Measurements from ENCODE around the gene ELOVL5.

Gene ELOVL5

DNA sequence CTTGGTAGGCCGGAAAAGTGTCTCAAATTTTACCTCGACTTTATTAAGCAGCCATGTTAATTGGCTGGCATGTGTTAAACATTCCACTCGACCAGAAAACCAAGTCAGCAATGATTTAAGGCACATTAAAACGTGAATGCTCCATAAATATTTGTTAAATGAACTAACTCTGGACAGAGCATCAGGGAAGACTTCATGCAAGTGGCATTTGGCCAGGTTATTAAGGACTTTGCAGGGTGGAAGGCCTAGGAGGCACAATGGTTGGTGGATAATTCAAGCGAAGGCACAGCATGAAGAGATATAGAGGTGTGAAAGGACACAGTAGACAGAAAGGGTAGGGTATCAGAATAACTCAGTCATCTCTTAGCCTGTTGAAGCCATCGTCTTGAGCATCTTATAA, 23.0 kb downstream of the ELOVL5 start:
- peaks cover 96% of the 10 kb centered on the region for H3K79me2 ChIP-seq (ENCODE audit: low read length)
- DNase-seq = no peak
- no peak overlapping the region for H2AFZ ChIP-seq (ENCODE audit: low read length)
- H3F3A ChIP-seq (ENCODE audit: insufficient read depth, low read length) = no peaks in the 10 kb centered on the region
- no peak overlapping the region for H3K9ac ChIP-seq (ENCODE audit: low read length)
- no peak overlapping the region for H3K27ac ChIP-seq (ENCODE audit: low read length)
- H3K4me1 ChIP-seq (ENCODE audit: low read length) = no peaks in the 10 kb centered on the region
- no peak overlapping the region for H3K4me3 ChIP-seq (ENCODE audit: low read length)
- no peaks in the 10 kb centered on the region for H3K36me3 ChIP-seq (replicated peaks; ENCODE audit: insufficient read depth, low read length)
- H3K9me2 ChIP-seq (replicated peaks; ENCODE audit: insufficient read depth, low read length) = no peaks in the 10 kb centered on the region
- H3K9me3 ChIP-seq (replicated peaks; ENCODE audit: insufficient read depth, low read length) = no peaks in the 10 kb centered on the region
- no peaks in the 10 kb centered on the region for H3K27me3 ChIP-seq (replicated peaks; ENCODE audit: insufficient read depth, low read length)
- TF ChIP-seq EZH2 (optimal IDR thresholded peaks at IDR 0.05; ENCODE audit: low read depth, low read length) (no peak), EZH2phosphoT487 (IDR thresholded peaks at IDR 0.05; ENCODE audit: low read length) (no peak)
- TF ChIP-seq, protein P1, sequence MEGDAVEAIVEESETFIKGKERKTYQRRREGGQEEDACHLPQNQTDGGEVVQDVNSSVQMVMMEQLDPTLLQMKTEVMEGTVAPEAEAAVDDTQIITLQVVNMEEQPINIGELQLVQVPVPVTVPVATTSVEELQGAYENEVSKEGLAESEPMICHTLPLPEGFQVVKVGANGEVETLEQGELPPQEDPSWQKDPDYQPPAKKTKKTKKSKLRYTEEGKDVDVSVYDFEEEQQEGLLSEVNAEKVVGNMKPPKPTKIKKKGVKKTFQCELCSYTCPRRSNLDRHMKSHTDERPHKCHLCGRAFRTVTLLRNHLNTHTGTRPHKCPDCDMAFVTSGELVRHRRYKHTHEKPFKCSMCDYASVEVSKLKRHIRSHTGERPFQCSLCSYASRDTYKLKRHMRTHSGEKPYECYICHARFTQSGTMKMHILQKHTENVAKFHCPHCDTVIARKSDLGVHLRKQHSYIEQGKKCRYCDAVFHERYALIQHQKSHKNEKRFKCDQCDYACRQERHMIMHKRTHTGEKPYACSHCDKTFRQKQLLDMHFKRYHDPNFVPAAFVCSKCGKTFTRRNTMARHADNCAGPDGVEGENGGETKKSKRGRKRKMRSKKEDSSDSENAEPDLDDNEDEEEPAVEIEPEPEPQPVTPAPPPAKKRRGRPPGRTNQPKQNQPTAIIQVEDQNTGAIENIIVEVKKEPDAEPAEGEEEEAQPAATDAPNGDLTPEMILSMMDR (IDR thresholded peaks at IDR 0.05; ENCODE audit: low read length) = no peak
- no peak overlapping the region for H3K4me2 ChIP-seq (ENCODE audit: low read depth, low read length)
- H4K20me1 ChIP-seq (ENCODE audit: insufficient read depth, low read length) = no peaks in the 10 kb centered on the region

DNA sequence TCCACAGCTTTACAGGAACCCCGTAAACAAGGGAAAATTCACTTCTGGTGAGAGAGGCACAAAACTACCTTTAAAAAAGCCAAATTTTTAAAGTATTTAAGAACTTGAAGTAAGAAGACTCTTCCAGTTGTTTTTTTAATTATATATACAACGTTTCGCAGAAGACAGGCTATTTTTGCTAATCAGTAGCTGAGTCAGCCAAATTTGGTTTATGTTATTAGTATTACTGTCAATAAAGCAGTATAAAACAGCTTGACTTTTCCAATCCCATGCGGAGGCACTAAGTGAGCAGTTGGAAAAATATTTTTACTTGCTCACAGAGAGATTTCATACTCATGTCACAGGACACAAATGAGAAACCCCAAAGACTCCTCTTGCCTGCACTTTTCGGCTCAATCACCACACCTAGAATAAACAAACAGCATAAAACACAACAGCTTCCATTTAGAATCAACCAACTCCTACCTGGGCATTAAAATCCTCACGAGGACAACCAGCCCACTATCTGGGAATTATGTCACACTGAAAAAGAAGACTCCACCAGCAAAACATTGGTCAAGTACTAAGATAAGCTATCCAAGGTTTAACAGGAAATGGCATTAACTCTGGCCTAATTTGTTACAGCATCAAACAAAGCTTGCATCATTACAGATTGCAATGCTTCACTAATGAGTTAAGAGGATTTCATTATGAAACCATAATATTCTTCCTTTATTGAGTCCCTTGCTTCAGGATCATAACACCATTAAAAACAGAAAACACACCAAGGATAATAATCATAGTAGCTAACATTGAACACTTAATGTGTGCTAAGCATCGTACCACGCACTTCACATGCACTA, 26.3 kb downstream of the ELOVL5 start:
- no peak overlapping the region for H3K4me3 ChIP-seq (ENCODE audit: low read length)
- TF ChIP-seq, protein P1 (IDR thresholded peaks at IDR 0.05; ENCODE audit: low read length) = no peak
- no peak for TF ChIP-seq EZH2phosphoT487 (IDR thresholded peaks at IDR 0.05; ENCODE audit: low read length)
- no peak for TF ChIP-seq EZH2 (optimal IDR thresholded peaks at IDR 0.05; ENCODE audit: low read depth, low read length)
- H3K9ac ChIP-seq (ENCODE audit: low read length) = no peak overlapping the region
- peaks cover 93% of the 10 kb centered on the region for H3K79me2 ChIP-seq (ENCODE audit: low read length)
- H3K9me3 ChIP-seq (replicated peaks; ENCODE audit: insufficient read depth, low read length) = no peaks in the 10 kb centered on the region
- DNase-seq = no peak
- H3F3A ChIP-seq (ENCODE audit: insufficient read depth, low read length) = no peaks in the 10 kb centered on the region
- no peaks in the 10 kb centered on the region for H3K9me2 ChIP-seq (replicated peaks; ENCODE audit: insufficient read depth, low read length)
- no peak overlapping the region for H2AFZ ChIP-seq (ENCODE audit: low read length)
- H3K4me1 ChIP-seq (ENCODE audit: low read length) = no peaks in the 10 kb centered on the region
- H4K20me1 ChIP-seq (ENCODE audit: insufficient read depth, low read length) = no peaks in the 10 kb centered on the region
- no peak overlapping the region for H3K4me2 ChIP-seq (ENCODE audit: low read depth, low read length)
- H3K36me3 ChIP-seq (replicated peaks; ENCODE audit: insufficient read depth, low read length) = no peaks in the 10 kb centered on the region
- H3K27me3 ChIP-seq (replicated peaks; ENCODE audit: insufficient read depth, low read length) = no peaks in the 10 kb centered on the region
- no peak overlapping the region for H3K27ac ChIP-seq (ENCODE audit: low read length)

DNA sequence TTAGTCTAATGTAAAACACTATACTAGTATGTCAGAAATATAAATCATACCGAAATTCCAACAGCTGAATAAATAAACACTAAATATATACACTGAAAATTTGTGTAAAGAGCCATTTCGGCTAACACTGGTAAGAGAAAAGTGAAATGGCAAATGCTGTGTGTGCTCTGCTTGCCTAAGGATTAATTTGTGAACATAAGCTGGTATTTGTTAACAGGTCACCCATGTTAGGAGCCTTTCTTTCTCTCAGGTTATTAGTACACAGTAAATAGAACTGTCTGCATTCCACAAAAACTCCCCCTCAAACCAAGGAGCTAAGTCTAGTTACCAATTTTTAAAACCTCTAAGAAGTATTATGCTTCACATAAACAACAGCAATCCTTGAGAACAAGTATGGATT, 27.0 kb downstream of the ELOVL5 start:
- Histone ChIP-seq H3K9ac (ENCODE audit: low read length) (no peak overlapping the region), H3K4me3 (ENCODE audit: low read length) (no peak overlapping the region), H3K9me2 (replicated peaks; ENCODE audit: insufficient read depth, low read length) (no peaks in the 10 kb centered on the region), H3K27me3 (replicated peaks; ENCODE audit: insufficient read depth, low read length) (no peaks in the 10 kb centered on the region), H3K4me1 (ENCODE audit: low read length) (no peaks in the 10 kb centered on the region), H3K9me3 (replicated peaks; ENCODE audit: insufficient read depth, low read length) (no peaks in the 10 kb centered on the region), H3K79me2 (ENCODE audit: low read length) (peaks cover 93% of the 10 kb centered on the region), H3K4me2 (ENCODE audit: low read depth, low read length) (no peak overlapping the region), H3K27ac (ENCODE audit: low read length) (no peak overlapping the region), H3F3A (ENCODE audit: insufficient read depth, low read length) (no peaks in the 10 kb centered on the region), H4K20me1 (ENCODE audit: insufficient read depth, low read length) (no peaks in the 10 kb centered on the region), H3K36me3 (replicated peaks; ENCODE audit: insufficient read depth, low read length) (no peaks in the 10 kb centered on the region), H2AFZ (ENCODE audit: low read length) (no peak overlapping the region)
- DNase-seq = no peak
- TF ChIP-seq EZH2 (optimal IDR thresholded peaks at IDR 0.05; ENCODE audit: low read depth, low read length) = no peak
- TF ChIP-seq EZH2phosphoT487 (IDR thresholded peaks at IDR 0.05; ENCODE audit: low read length) = no peak
- TF ChIP-seq, protein P1 (IDR thresholded peaks at IDR 0.05; ENCODE audit: low read length) = no peak

Measured in MM.1S (cell line).